ENCODE results near the gene SMAD3. TPM values are rescaled to one million over a fixed set of nuclear protein-coding genes. Genes with fewer than 3 reads are reported as not detected.

SMAD3 gene
- total RNA-seq, 2 donors from 2014 or later: 19.7 to 52.4 TPM

DNA sequence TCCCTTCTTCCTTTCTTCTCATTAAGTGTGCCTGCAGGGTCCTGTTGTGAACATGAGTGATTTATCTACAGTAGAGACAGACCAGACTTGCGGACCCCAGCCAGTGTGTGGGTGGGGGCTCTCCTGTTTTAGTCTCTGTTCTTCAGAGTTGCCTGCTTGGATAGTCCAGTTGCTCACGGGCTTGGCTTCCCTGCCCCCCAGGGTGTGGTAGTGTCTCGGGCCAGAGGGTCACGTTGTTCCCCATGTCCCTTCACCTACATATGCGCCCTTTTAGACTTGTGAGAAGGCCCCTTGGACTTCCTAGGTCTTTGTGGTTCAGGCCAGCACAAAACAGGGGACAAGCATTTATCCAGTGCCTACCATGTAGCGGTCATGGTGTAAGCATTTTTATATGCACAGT lies 103.3 kb downstream of the SMAD3 start:
- WGBS, 2 donors: 77 to 78% methylated on average over 6 of the region's 6 CpGs
- ATAC-seq: no peak
- TF ChIP-seq POLR2A (IDR thresholded peaks at IDR 0.05): no peak
- TF ChIP-seq, protein P1, sequence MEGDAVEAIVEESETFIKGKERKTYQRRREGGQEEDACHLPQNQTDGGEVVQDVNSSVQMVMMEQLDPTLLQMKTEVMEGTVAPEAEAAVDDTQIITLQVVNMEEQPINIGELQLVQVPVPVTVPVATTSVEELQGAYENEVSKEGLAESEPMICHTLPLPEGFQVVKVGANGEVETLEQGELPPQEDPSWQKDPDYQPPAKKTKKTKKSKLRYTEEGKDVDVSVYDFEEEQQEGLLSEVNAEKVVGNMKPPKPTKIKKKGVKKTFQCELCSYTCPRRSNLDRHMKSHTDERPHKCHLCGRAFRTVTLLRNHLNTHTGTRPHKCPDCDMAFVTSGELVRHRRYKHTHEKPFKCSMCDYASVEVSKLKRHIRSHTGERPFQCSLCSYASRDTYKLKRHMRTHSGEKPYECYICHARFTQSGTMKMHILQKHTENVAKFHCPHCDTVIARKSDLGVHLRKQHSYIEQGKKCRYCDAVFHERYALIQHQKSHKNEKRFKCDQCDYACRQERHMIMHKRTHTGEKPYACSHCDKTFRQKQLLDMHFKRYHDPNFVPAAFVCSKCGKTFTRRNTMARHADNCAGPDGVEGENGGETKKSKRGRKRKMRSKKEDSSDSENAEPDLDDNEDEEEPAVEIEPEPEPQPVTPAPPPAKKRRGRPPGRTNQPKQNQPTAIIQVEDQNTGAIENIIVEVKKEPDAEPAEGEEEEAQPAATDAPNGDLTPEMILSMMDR (IDR thresholded peaks at IDR 0.05): no peak
- Histone ChIP-seq H3K4me1 (peaks cover 16% of the 10 kb centered on the region), H3K36me3 (replicated peaks in 1 of 2; ENCODE audit: insufficient read depth in 1 of 2, low read depth in 2 of 2) (peaks cover 0 to 3% of the 10 kb centered on the region in 2 donors), H3K9me3 (no peaks in the 10 kb centered on the region), H3K27ac (peak overlapping the region in 3 of 4 donors; percentile 36 to 60 (median 52)), H3K27me3 (no peaks in the 10 kb centered on the region), H3K4me3 (no peak overlapping the region)
- intact Hi-C loops (cut with DNase I): no loop called here
- DNase-seq: no peak

DNA sequence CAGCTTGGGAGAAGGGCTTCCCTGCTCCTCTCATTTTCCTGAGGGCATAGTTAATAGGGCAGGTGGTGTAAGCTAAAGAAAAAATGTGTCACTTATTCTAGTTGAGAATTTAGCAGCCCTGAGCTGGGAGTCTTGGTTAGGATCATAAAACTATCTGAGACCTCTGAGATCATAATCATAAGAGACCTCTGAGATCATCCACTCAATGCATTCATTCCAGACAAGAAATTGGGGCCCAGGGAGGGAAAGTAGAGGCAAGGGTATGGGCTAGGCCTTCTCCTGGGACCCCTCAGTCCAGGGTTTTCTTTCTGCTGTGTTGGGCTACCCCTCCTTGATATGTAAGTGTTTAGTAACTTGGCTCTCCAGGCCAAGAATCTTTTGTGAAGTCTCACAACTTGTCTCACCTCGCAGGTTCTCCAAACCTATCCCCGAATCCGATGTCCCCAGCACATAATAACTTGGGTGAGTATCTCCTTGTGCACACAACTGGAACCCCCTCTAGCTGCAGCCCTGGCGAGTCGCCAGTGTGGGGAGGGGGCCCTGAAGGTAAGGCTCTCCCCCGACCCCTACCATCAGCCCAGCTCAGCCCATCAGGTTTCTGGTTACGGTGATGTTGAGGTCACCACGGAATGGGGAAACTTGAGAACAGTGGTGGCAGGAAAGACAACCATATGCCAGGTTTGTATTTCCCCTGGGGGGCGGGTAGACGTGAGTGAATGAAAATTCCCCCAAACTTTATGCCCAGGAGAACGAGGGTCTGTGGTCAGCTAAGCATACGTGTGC lies 104.9 kb downstream of the SMAD3 start:
- TF ChIP-seq, protein P1 (IDR thresholded peaks at IDR 0.05): no peak
- TF ChIP-seq POLR2A (IDR thresholded peaks at IDR 0.05): no peak
- no peaks in the 10 kb centered on the region for H3K27me3 ChIP-seq
- no peak for ATAC-seq
- no peak overlapping the region for H3K27ac ChIP-seq
- H3K4me1 ChIP-seq: peaks cover 16% of the 10 kb centered on the region
- H3K36me3 ChIP-seq (replicated peaks in 1 of 2; ENCODE audit: insufficient read depth in 1 of 2, low read depth in 2 of 2): peaks cover 0 to 3% of the 10 kb centered on the region in 2 donors
- intact Hi-C loops (cut with DNase I): no loop called here
- no peak for DNase-seq
- H3K9me3 ChIP-seq: no peaks in the 10 kb centered on the region
- 85 to 87% methylated on average over 12 of the region's 12 CpGs for WGBS, 2 donors
- H3K4me3 ChIP-seq: no peak overlapping the region

DNA sequence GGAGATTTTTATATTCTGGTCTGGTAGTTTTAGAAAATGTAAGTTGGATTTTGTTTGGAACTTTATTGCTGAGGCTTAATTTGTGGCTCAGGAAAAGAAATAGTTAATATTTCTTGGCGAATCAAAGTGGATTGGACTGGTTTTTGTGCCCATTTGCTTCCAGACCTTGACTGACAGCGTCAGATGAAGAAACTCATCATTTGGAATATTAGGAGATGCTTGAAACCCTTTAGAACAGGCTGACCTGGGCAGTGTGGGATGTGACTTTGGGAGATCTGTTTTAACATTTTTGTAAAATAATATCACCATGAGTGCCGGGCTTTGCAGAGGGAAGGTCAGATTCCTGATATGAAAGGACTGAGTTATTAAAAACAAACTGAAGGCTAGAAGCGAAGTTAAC lies 106.1 kb downstream of the SMAD3 start:
- Histone ChIP-seq H3K4me1 (peaks cover 27% of the 10 kb centered on the region), H3K27ac (no peak overlapping the region), H3K4me3 (no peak overlapping the region), H3K36me3 (replicated peaks in 1 of 2; ENCODE audit: insufficient read depth in 1 of 2, low read depth in 2 of 2) (peaks cover 0 to 3% of the 10 kb centered on the region in 2 donors), H3K27me3 (no peaks in the 10 kb centered on the region), H3K9me3 (no peaks in the 10 kb centered on the region)
- WGBS, 2 donors: 60 to 70% methylated on average over 4 of the region's 4 CpGs
- TF ChIP-seq POLR2A (IDR thresholded peaks at IDR 0.05): no peak
- TF ChIP-seq, protein P1 (IDR thresholded peaks at IDR 0.05): no peak
- ATAC-seq (no peak), DNase-seq (no peak)
- intact Hi-C loops (cut with DNase I): no loop called here

DNA sequence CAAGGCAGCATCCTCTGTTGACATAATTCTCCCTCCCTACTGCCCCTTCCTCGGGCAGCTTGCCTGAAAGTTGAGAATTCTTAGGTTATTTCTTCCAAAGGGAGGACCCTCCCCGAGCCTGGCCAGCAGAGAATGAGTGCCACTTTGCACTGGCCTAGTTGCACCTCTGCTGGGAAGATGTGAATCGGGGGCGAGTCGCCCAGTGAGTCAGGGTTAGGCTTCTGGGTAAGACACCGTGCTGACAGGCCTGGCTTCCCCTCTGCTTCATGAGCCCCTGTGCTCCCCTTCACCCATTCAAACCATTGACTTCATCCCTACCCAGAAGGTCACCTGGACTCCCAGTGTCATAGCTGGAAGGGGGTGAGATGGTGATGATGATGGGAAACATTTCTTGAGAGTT lies 106.8 kb downstream of the SMAD3 start:
- 92 to 95% methylated on average over 5 to 6 of the region's 6 CpGs for WGBS, 2 donors
- H3K9me3 ChIP-seq: no peaks in the 10 kb centered on the region
- peaks cover 30% of the 10 kb centered on the region for H3K4me1 ChIP-seq
- no peaks in the 10 kb centered on the region for H3K36me3 ChIP-seq (replicated peaks in 1 of 2; ENCODE audit: insufficient read depth in 1 of 2, low read depth in 2 of 2)
- H3K27ac ChIP-seq: no peak overlapping the region
- DNase-seq (no peak), ATAC-seq (no peak)
- TF ChIP-seq, protein P1 (IDR thresholded peaks at IDR 0.05): no peak
- no peak for TF ChIP-seq POLR2A (IDR thresholded peaks at IDR 0.05)
- intact Hi-C loops (cut with DNase I): no loop called here
- no peak overlapping the region for H3K4me3 ChIP-seq
- no peaks in the 10 kb centered on the region for H3K27me3 ChIP-seq

DNA sequence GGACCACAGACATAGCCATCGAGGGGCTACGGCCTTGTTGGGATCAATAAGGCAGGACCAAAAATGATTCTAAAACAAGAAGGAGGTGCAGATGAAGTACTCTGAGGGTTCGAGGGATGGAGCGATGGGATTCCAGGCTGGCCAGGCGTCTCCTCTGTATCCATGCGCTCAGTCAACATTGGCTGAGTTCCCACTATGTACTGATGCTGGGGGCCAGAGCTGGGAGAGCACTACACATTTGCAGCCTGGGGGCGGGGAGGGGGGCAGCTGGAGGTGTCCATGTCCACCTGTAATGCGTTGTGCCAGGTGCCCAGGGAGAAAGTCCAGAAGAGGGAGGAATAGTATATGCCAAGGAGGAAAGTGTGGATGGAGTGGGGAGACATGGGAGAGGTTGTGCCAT lies 107.6 kb downstream of the SMAD3 start:
- intact Hi-C loops (cut with DNase I): no loop called here
- H3K9me3 ChIP-seq: no peaks in the 10 kb centered on the region
- WGBS, 2 donors: 88 to 95% methylated on average over 8 of the region's 8 CpGs
- H3K4me3 ChIP-seq: no peak overlapping the region
- ATAC-seq (no peak), DNase-seq (no peak)
- peaks cover 23% of the 10 kb centered on the region for H3K4me1 ChIP-seq
- no peak overlapping the region for H3K27ac ChIP-seq
- H3K27me3 ChIP-seq: no peaks in the 10 kb centered on the region
- H3K36me3 ChIP-seq (replicated peaks in 1 of 2; ENCODE audit: insufficient read depth in 1 of 2, low read depth in 2 of 2): no peaks in the 10 kb centered on the region
- no peak for TF ChIP-seq POLR2A (IDR thresholded peaks at IDR 0.05)
- TF ChIP-seq, protein P1 (IDR thresholded peaks at IDR 0.05): no peak

All from body of pancreas (tissue), 4 donors.